ENCODE data around the gene KLHL36.

KLHL36 gene

GRCh38 chr16:84605339-84605848 is 42.9 kb upstream of the KLHL36 start:
- H3K4me3 ChIP-seq (ENCODE audit: insufficient read length, low read depth) = no peak overlapping the region
- H3K9me3 ChIP-seq (ENCODE audit: insufficient read depth, low read length) = no peaks in the 10 kb centered on the region
- TF ChIP-seq YY1 (IDR thresholded peaks at IDR 0.05; ENCODE audit: insufficient read depth, insufficient read length) (no peak), ZNF274 (IDR thresholded peaks at IDR 0.05; ENCODE audit: low read depth, low read length) (no peak), SUZ12 (IDR thresholded peaks at IDR 0.05; ENCODE audit: extremely low read depth, insufficient read depth, insufficient read length) (no peak)
- DNase-seq (ENCODE audit: low read depth, low spot score) = no peak
- H3K36me3 ChIP-seq (ENCODE audit: insufficient read depth, insufficient read length, low read length) = peaks cover 63% of the 10 kb centered on the region
- no peaks in the 10 kb centered on the region for H3K27me3 ChIP-seq (ENCODE audit: insufficient read depth, insufficient read length)
- H3K4me1 ChIP-seq (ENCODE audit: insufficient read depth, insufficient read length) = peaks cover 32% of the 10 kb centered on the region
- H3K9ac ChIP-seq (ENCODE audit: insufficient read length, low read depth) = no peak overlapping the region

DNA sequence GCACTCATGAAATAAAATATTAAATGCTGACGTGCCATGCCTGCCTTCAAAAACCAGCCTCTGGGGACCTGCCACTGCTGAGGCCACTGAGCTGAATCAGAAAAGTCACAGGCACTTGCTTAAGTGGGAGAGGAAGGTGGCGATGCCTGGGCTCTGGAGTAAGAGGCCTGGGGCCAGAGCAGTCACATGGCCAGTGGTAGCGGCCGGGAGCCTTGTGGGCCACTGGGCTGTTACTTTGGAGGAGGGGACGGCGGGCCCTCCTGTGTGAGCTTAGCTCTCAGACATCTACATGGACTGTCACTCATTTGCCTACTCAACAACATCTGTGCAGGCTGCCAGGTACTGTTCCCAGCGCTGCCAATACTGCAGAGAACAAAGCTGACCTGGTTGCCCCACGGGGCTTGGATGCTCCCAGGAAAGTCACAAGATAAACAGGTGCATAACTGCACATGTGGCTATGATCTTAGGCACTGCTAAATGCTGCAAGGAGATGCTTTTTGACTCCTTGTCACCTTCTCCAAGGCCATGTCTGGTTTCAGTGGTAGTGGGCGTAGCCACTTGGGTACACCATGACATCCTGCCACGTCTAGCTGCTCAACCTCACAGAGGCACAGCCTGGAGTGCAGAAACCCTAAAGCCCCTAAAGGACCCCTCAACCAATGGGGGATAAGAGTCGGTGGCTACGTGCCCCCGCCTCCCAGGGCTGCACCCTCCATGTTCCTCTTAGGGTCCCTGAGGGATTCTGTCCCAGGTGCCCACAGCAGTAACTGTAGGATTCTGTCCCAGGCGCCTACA is 42.0 kb upstream of the KLHL36 start:
- DNase-seq (ENCODE audit: low read depth, low spot score) = no peak
- no peaks in the 10 kb centered on the region for H3K27me3 ChIP-seq (ENCODE audit: insufficient read depth, insufficient read length)
- peaks cover 26% of the 10 kb centered on the region for H3K4me1 ChIP-seq (ENCODE audit: insufficient read depth, insufficient read length)
- H3K4me3 ChIP-seq (ENCODE audit: insufficient read length, low read depth) = no peak overlapping the region
- no peak for TF ChIP-seq YY1 (IDR thresholded peaks at IDR 0.05; ENCODE audit: insufficient read depth, insufficient read length)
- no peak for TF ChIP-seq ZNF274 (IDR thresholded peaks at IDR 0.05; ENCODE audit: low read depth, low read length)
- TF ChIP-seq SUZ12 (IDR thresholded peaks at IDR 0.05; ENCODE audit: extremely low read depth, insufficient read depth, insufficient read length) = no peak
- H3K36me3 ChIP-seq (ENCODE audit: insufficient read depth, insufficient read length, low read length) = peaks cover 66% of the 10 kb centered on the region
- no peaks in the 10 kb centered on the region for H3K9me3 ChIP-seq (ENCODE audit: insufficient read depth, low read length)
- no peak overlapping the region for H3K9ac ChIP-seq (ENCODE audit: insufficient read length, low read depth)

- no peak overlapping the region for H3K4me3 ChIP-seq (ENCODE audit: insufficient read length, low read depth)
- no peaks in the 10 kb centered on the region for H3K27me3 ChIP-seq (ENCODE audit: insufficient read depth, insufficient read length)
- H3K36me3 ChIP-seq (ENCODE audit: insufficient read depth, insufficient read length, low read length) = peaks cover 74% of the 10 kb centered on the region
- peaks cover 25% of the 10 kb centered on the region for H3K4me1 ChIP-seq (ENCODE audit: insufficient read depth, insufficient read length)
- DNase-seq (ENCODE audit: low read depth, low spot score) = no peak
- no peaks in the 10 kb centered on the region for H3K9me3 ChIP-seq (ENCODE audit: insufficient read depth, low read length)
- H3K9ac ChIP-seq (ENCODE audit: insufficient read length, low read depth) = no peak overlapping the region
- TF ChIP-seq YY1 (IDR thresholded peaks at IDR 0.05; ENCODE audit: insufficient read depth, insufficient read length) (no peak), ZNF274 (IDR thresholded peaks at IDR 0.05; ENCODE audit: low read depth, low read length) (no peak), SUZ12 (IDR thresholded peaks at IDR 0.05; ENCODE audit: extremely low read depth, insufficient read depth, insufficient read length) (no peak)
Observed at GRCh38 chr16:84607061-84607460, 41.2 kb upstream of the KLHL36 start.

DNA sequence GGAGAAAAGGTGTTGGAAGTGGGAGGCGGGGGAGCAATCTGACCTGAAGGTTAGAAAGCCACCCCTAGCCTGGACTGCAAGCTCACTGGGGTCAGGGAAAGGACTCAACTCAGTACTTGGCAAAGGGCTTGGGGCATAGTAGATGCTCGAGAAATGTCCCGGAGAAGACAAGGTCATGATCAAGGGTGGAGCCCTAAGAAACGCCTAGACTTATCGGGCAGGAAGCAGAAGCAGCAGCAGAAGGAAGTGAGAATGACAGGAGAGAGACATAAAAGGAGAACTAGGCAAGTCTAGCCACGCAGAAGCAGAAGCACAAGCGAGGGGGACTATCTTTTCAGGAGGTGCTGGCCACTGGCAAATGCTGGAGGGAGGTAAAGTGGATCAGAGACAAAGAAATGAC is 40.6 kb upstream of the KLHL36 start:
- peaks cover 80% of the 10 kb centered on the region for H3K36me3 ChIP-seq (ENCODE audit: insufficient read depth, insufficient read length, low read length)
- H3K4me1 ChIP-seq (ENCODE audit: insufficient read depth, insufficient read length) = peaks cover 25% of the 10 kb centered on the region
- no peaks in the 10 kb centered on the region for H3K27me3 ChIP-seq (ENCODE audit: insufficient read depth, insufficient read length)
- no peak overlapping the region for H3K9ac ChIP-seq (ENCODE audit: insufficient read length, low read depth)
- no peaks in the 10 kb centered on the region for H3K9me3 ChIP-seq (ENCODE audit: insufficient read depth, low read length)
- no peak overlapping the region for H3K4me3 ChIP-seq (ENCODE audit: insufficient read length, low read depth)
- TF ChIP-seq ZNF274 (IDR thresholded peaks at IDR 0.05; ENCODE audit: low read depth, low read length) (no peak), YY1 (IDR thresholded peaks at IDR 0.05; ENCODE audit: insufficient read depth, insufficient read length) (no peak), SUZ12 (IDR thresholded peaks at IDR 0.05; ENCODE audit: extremely low read depth, insufficient read depth, insufficient read length) (no peak)
- DNase-seq (ENCODE audit: low read depth, low spot score) = no peak

- peaks cover 86% of the 10 kb centered on the region for H3K36me3 ChIP-seq (ENCODE audit: insufficient read depth, insufficient read length, low read length)
- H3K4me1 ChIP-seq (ENCODE audit: insufficient read depth, insufficient read length) = peaks cover 19% of the 10 kb centered on the region
- no peak for DNase-seq (ENCODE audit: low read depth, low spot score)
- TF ChIP-seq ZNF274 (IDR thresholded peaks at IDR 0.05; ENCODE audit: low read depth, low read length) (no peak), YY1 (IDR thresholded peaks at IDR 0.05; ENCODE audit: insufficient read depth, insufficient read length) (no peak), SUZ12 (IDR thresholded peaks at IDR 0.05; ENCODE audit: extremely low read depth, insufficient read depth, insufficient read length) (no peak)
- no peaks in the 10 kb centered on the region for H3K27me3 ChIP-seq (ENCODE audit: insufficient read depth, insufficient read length)
- no peak overlapping the region for H3K4me3 ChIP-seq (ENCODE audit: insufficient read length, low read depth)
- H3K9me3 ChIP-seq (ENCODE audit: insufficient read depth, low read length) = no peaks in the 10 kb centered on the region
- H3K9ac ChIP-seq (ENCODE audit: insufficient read length, low read depth) = no peak overlapping the region
Observed at GRCh38 chr16:84608282-84608681, 40.0 kb upstream of the KLHL36 start.

GRCh38 chr16:84609563-84610177 is 38.6 kb upstream of the KLHL36 start:
- no peaks in the 10 kb centered on the region for H3K27me3 ChIP-seq (ENCODE audit: insufficient read depth, insufficient read length)
- no peak for TF ChIP-seq YY1 (IDR thresholded peaks at IDR 0.05; ENCODE audit: insufficient read depth, insufficient read length)
- TF ChIP-seq ZNF274 (IDR thresholded peaks at IDR 0.05; ENCODE audit: low read depth, low read length) = no peak
- no peak for TF ChIP-seq SUZ12 (IDR thresholded peaks at IDR 0.05; ENCODE audit: extremely low read depth, insufficient read depth, insufficient read length)
- H3K36me3 ChIP-seq (ENCODE audit: insufficient read depth, insufficient read length, low read length) = peaks cover 99% of the 10 kb centered on the region
- no peaks in the 10 kb centered on the region for H3K9me3 ChIP-seq (ENCODE audit: insufficient read depth, low read length)
- H3K4me1 ChIP-seq (ENCODE audit: insufficient read depth, insufficient read length) = peaks cover 22% of the 10 kb centered on the region
- H3K4me3 ChIP-seq (ENCODE audit: insufficient read length, low read depth) = no peak overlapping the region
- no peak for DNase-seq (ENCODE audit: low read depth, low spot score)
- H3K9ac ChIP-seq (ENCODE audit: insufficient read length, low read depth) = no peak overlapping the region

- TF ChIP-seq ZNF274 (IDR thresholded peaks at IDR 0.05; ENCODE audit: low read depth, low read length) = no peak
- TF ChIP-seq SUZ12 (IDR thresholded peaks at IDR 0.05; ENCODE audit: extremely low read depth, insufficient read depth, insufficient read length) = no peak
- no peak for TF ChIP-seq YY1 (IDR thresholded peaks at IDR 0.05; ENCODE audit: insufficient read depth, insufficient read length)
- Histone ChIP-seq H3K36me3 (ENCODE audit: insufficient read depth, insufficient read length, low read length) (peaks cover 99% of the 10 kb centered on the region), H3K9ac (ENCODE audit: insufficient read length, low read depth) (no peak overlapping the region), H3K9me3 (ENCODE audit: insufficient read depth, low read length) (no peaks in the 10 kb centered on the region), H3K4me1 (ENCODE audit: insufficient read depth, insufficient read length) (peaks cover 22% of the 10 kb centered on the region), H3K27me3 (ENCODE audit: insufficient read depth, insufficient read length) (no peaks in the 10 kb centered on the region), H3K4me3 (ENCODE audit: insufficient read length, low read depth) (no peak overlapping the region)
- no peak for DNase-seq (ENCODE audit: low read depth, low spot score)
Observed at GRCh38 chr16:84610376-84610775, 37.9 kb upstream of the KLHL36 start.
